GM18505 (cell line): ENCODE measurements around the gene ISCA2.
"Not testable (repeated sequence)": the region's sequence is repeated elsewhere in the genome, so short reads cannot be mapped to it uniquely, and the experiment has no call there.

Experiments
- ATAC-seq: cut with Tn5 transposase; IDR thresholded peaks from one replicate; pipeline ENCODE4 v1.9.1; 2021; ENCODE audit not compliant: unreplicated experiment
- POLR2A ChIP-seq: IDR thresholded peaks from 4 replicates; pipeline ENCODE4 v1.6.1; 2011; ENCODE audit warnings: borderline replicate concordance; ENCODE audit not compliant: insufficient read depth, insufficient read length; ENCODE audit errors: extremely low read depth

ISCA2 gene, protein sequence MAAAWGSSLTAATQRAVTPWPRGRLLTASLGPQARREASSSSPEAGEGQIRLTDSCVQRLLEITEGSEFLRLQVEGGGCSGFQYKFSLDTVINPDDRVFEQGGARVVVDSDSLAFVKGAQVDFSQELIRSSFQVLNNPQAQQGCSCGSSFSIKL

DNA sequence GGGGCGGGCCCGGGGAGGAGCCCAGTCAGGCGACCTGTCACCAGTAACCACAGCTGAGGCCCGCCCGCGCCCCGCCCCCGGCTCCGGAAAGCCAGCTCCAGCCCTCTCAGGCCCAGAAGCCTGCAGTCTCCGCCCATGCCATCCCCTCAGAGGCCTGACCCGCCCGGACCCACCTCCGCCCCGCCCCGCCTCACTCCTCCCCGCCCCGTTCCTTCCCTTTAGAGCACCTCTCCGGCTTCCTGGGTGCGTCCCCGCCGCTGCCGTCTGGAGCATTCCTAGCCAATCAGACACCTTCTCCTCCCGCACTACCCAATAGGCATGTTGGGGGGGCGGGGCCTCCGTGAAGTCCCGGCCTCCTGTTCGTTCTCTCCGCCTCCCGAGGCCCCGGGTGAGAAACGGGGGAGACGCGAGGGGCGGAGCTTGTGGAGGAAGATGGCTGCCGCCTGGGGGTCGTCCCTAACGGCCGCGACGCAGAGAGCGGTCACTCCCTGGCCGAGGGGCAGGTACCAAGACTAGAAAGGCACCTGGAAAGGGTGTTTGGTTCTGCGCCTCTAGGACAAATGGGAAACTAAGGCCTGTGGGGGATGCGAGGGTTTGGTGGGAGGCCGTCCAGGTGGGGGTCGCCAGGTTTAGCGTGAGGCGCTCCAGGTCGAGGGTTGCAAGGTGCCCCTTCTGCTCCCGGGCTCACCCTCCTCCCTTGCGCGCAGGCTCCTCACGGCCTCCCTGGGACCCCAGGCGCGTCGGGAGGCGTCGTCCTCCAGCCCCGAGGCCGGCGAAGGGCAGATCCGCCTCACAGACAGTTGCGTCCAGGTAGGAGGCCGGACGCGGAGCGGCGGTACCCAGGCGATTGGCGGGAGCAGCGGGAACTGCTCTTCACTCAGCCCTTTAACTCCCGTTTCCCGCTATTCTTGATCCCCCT, at the start of gene ISCA2:
Gene ISCA2, plus strand, starts transcription at position 423 of the 919 bp plus-strand sequence. Its CDS starts 10 bp downstream, at position 433.
- TF ChIP-seq POLR2A: peak; percentile 77
- ATAC-seq: peak; percentile 81

GRCh38 chr14:74444866-74445265, 48.7 kb upstream of the ISCA2 start:
- ATAC-seq: no peak
- TF ChIP-seq POLR2A: no peak

DNA sequence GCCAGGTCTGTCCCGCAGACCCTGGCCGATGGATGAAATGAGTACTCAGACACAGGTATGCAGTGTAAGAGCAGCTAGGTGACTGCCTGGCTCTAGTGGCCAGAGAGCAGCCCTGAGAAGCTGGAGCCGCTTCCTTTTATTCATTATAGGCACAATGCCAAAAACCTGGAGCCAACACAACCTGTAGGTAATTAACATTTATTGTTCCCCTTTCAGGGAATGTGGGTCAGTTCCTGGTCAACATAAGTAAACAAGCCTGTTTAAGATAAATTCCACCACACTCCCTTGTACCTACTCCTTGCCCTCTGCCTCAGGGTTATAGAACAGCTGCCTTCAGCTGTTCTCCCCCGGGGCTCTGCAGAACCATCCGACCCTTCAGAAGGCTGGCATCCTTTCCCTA, 39.2 kb upstream of the ISCA2 start:
- not testable (repeated sequence) for ATAC-seq

GRCh38 chr14:74456684-74457564, 36.6 kb upstream of the ISCA2 start:
- no peak for ATAC-seq
- TF ChIP-seq POLR2A: no peak

DNA sequence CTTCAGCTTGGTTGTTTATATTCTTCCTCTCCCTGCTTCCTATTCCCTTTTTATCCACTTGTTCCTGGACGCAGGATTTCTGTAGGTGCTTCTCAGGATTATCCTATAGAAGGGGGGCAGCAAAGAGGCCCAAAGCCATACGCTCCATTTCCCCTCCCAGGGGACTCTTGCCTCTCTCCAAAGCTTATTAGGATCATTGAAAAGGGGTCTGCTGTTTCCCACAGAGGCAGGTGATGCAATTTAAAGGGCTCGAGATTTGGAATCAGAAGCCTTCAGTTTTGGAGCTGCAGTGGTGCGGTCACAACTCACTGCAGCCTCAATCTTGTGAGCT, 36.0 kb upstream of the ISCA2 start:
- ATAC-seq: no peak
- TF ChIP-seq POLR2A: no peak

GRCh38 chr14:74459289-74459946, 34.1 kb upstream of the ISCA2 start:
- ATAC-seq: no peak

DNA sequence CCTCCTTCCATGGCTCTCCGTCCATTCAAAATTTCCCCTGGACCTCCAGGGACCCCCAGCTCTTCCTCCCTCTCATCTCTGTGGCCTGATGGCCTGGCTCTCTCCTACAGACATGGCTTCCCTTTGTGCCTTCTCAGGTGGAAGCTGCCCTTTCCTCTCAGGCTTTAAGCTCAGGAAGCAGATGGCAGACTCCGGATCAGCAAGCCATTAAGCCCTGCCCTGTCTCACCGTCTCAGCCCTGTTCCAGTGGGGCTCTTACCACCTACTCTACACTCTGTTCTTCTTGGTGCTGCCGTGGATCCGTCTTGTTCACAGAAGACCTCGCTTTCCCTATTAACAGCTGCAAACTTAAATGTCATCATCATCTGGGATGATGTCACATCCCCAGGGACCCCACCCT, 33.6 kb upstream of the ISCA2 start:
- TF ChIP-seq POLR2A: no peak
- no peak for ATAC-seq

More at GRCh38 chr14:74459289-74459946, 34.1 kb upstream of the ISCA2 start:
- TF ChIP-seq POLR2A: no peak

DNA sequence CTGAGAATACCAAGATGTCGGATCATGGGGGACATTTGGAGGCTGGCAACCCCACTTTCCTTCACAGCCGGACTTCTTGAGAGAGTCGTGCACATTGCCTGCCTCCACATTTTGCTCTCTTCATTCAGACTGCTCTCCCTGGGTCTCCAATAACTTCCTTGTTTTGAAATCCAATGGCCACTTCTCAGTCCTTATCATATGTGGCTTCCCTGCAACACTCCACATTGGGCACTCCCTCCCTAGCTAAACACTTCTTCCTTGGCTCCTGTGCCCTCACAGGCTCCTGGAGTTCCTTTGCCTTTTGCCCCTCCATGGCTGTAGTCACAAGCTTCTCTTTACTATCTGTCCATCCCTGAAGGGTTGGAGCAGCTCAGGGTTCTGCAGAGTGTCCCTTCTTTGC, 30.6 kb upstream of the ISCA2 start:
- no peak for ATAC-seq
- no peak for TF ChIP-seq POLR2A

- no peak for TF ChIP-seq POLR2A
- ATAC-seq: no peak
Observed at GRCh38 chr14:74463697-74464096, 29.9 kb upstream of the ISCA2 start.

GRCh38 chr14:74464785-74465184, 28.8 kb upstream of the ISCA2 start:
- no peak for ATAC-seq
- no peak for TF ChIP-seq POLR2A

- no peak for ATAC-seq
- no peak for TF ChIP-seq POLR2A
Observed at GRCh38 chr14:74465335-74465734, 28.2 kb upstream of the ISCA2 start.

GRCh38 chr14:74468513-74468912, 25.1 kb upstream of the ISCA2 start:
- TF ChIP-seq POLR2A: no peak
- no peak for ATAC-seq
